Hepatocyte (in vitro differentiated cells): Measurements from ENCODE around the gene HDGFL2. TPM values are rescaled to one million over a fixed set of nuclear protein-coding genes. Genes with fewer than 3 reads are reported as not detected.

Experiments
- DNase-seq: peaks from one replicate; pipeline ENCODE4 v3.0.0-alpha.2; 2016; ENCODE audit warnings: low spot score
- H2AFZ ChIP-seq: fragments of 200-600 bp; sonication (generic); 2 replicates; pipeline ENCODE4 v1.6.0; 2016; ENCODE audit warnings: antibody characterized with exemption, mild to moderate bottlenecking
- H3K27ac ChIP-seq: fragments of 200-600 bp; sonication (generic); 2 replicates; pipeline ENCODE4 v1.5.1; 2016; ENCODE audit warnings: mild to moderate bottlenecking
- H3K27me3 ChIP-seq: fragments of 200-600 bp; sonication (generic); 2 replicates; pipeline ENCODE4 v1.6.1; 2016
- H3K36me3 ChIP-seq: fragments of 200-600 bp; sonication (generic); replicated peaks from 2 replicates; pipeline ENCODE4 v1.5.1; 2016; ENCODE audit warnings: low read depth; ENCODE audit not compliant: insufficient read depth
- H3K4me1 ChIP-seq: fragments of 200-600 bp; sonication (generic); 2 replicates; pipeline ENCODE4 v1.5.1; 2016; ENCODE audit warnings: mild to moderate bottlenecking, moderate library complexity; ENCODE audit not compliant: insufficient read depth
- H3K4me2 ChIP-seq: fragments of 200-600 bp; sonication (generic); 2 replicates; pipeline ENCODE4 v1.6.0; 2016
- H3K4me3 ChIP-seq: fragments of 200-600 bp; sonication (generic); 2 replicates; pipeline ENCODE4 v1.5.1; 2016; ENCODE audit warnings: mild to moderate bottlenecking
- H3K79me2 ChIP-seq: fragments of 200-600 bp; sonication (generic); 2 replicates; pipeline ENCODE4 v1.6.0; 2017; ENCODE audit warnings: mild to moderate bottlenecking
- H3K9me2 ChIP-seq: fragments of 200-600 bp; sonication (generic); replicated peaks from 2 replicates; pipeline ENCODE4 v1.6.0; 2017; ENCODE audit warnings: mild to moderate bottlenecking; ENCODE audit not compliant: insufficient read depth
- H3K9me3 ChIP-seq: fragments of 200-600 bp; sonication (generic); 2 replicates; pipeline ENCODE4 v1.5.1; 2016; ENCODE audit warnings: low read depth, mild to moderate bottlenecking
- H4K20me1 ChIP-seq: fragments of 200-600 bp; sonication (generic); 2 replicates; pipeline ENCODE4 v1.6.0; 2016; ENCODE audit warnings: mild to moderate bottlenecking; ENCODE audit not compliant: insufficient read depth, poor library complexity, severe bottlenecking
- EZH2 ChIP-seq: fragments of 200-600 bp; sonication (generic); IDR thresholded peaks from 2 replicates; pipeline ENCODE4 v1.6.1; 2016; ENCODE audit warnings: antibody characterized with exemption, mild to moderate bottlenecking, borderline replicate concordance
- EZH2phosphoT487 ChIP-seq: fragments of 200-600 bp; sonication (generic); IDR thresholded peaks from one replicate; pipeline ENCODE4 v1.6.1; 2018; ENCODE audit warnings: antibody characterized with exemption, mild to moderate bottlenecking, low read depth, moderate library complexity; ENCODE audit not compliant: unreplicated experiment, severe bottlenecking
- WGBS: methylation state at CpG from one replicate; pipeline ENCODE4 v1.1.6; 2016; ENCODE audit warnings: low lambda C conversion rate; ENCODE audit errors: missing lambda C conversion rate; 5-methylcytosine and 5-hydroxymethylcytosine counted together
- polyA plus RNA-seq: library from polyadenylated mRNA; unstranded; fragments of >200 nt; fragmentation: Nextera tagmentation; extraction: Ambion mirVana; gene quantifications from 2 replicates; pipeline ENCODE4 v1.2.1, GENCODE V29; 2016
- total RNA-seq: library from RNA; depleted of rRNA; stranded (reverse); fragments of >200 nt; gene quantifications from 2 replicates; pipeline ENCODE4 v1.2.3, GENCODE V29; 2014
- TF ChIP-seq, protein P1 (sequence below): fragments of 200-600 bp; sonication (generic); IDR thresholded peaks from 2 replicates; pipeline ENCODE4 v1.5.1; 2016; ENCODE audit warnings: antibody characterized with exemption, mild to moderate bottlenecking; ENCODE audit not compliant: poor library complexity

Gene HDGFL2
- total and polyA plus RNA-seq, 2 experiments from 2014 or later, result 50.3 to 73.2 TPM

GRCh38 chr19:4542896-4543841, 71.1 kb downstream of the HDGFL2 start:
- Histone ChIP-seq H2AFZ (no peak overlapping the region), H3K4me2 (no peak overlapping the region), H4K20me1 (no peaks in the 10 kb centered on the region), H3K36me3 (no peaks in the 10 kb centered on the region), H3K27me3 (no peaks in the 10 kb centered on the region), H3K9me2 (no peaks in the 10 kb centered on the region), H3K79me2 (no peaks in the 10 kb centered on the region), H3K9me3 (no peaks in the 10 kb centered on the region), H3K4me1 (no peaks in the 10 kb centered on the region), H3K27ac (no peak overlapping the region), H3K4me3 (no peak overlapping the region)
- TF ChIP-seq EZH2 (no peak), EZH2phosphoT487 (no peak)
- TF ChIP-seq, protein P1, sequence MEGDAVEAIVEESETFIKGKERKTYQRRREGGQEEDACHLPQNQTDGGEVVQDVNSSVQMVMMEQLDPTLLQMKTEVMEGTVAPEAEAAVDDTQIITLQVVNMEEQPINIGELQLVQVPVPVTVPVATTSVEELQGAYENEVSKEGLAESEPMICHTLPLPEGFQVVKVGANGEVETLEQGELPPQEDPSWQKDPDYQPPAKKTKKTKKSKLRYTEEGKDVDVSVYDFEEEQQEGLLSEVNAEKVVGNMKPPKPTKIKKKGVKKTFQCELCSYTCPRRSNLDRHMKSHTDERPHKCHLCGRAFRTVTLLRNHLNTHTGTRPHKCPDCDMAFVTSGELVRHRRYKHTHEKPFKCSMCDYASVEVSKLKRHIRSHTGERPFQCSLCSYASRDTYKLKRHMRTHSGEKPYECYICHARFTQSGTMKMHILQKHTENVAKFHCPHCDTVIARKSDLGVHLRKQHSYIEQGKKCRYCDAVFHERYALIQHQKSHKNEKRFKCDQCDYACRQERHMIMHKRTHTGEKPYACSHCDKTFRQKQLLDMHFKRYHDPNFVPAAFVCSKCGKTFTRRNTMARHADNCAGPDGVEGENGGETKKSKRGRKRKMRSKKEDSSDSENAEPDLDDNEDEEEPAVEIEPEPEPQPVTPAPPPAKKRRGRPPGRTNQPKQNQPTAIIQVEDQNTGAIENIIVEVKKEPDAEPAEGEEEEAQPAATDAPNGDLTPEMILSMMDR, result no peak
- WGBS, result 99% methylated on average over 29 of the region's 77 CpGs
- DNase-seq, result peak; percentile 3

DNA sequence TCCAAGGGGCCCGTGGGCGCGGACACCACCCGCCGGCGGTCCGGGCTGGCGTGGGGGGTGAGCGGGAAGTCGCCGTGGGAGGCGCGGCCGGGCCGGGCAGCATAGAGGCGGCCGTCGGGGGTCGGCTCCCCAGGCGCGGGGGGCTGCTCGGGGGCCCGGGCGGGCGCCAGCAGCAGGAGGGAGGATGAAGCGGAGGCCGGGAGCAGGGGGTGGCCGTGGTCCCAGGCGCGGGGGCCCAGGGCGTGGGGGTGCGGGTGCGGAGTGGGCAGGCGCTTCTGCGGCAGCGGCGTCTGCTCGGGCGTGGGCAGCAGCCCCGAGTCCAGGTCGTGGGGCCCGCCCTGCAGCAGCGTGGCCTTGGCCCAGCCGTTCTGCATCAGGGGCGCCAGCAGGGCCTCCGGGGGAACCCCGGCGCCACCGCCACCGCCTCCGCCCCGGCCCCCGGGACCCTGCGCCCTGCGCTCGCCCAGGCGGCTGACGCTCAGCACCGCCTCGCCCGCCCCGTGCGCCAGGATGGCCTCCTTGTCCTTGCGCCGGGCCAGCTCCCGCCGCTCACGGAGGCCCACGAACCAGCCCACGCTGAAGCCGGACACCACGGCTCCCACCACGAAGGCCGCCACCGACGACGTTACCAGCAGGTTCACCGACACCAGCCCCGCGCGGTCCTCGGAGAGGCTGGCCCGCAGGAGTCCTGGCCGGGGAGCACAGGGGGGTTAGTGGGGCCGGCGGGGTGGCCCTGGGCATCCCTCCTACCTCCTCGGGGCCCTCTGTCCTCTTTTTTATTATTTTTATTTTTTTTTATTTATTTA, 71.9 kb downstream of the HDGFL2 start:
- Histone ChIP-seq H3K27ac (no peak overlapping the region), H3K4me3 (no peak overlapping the region), H4K20me1 (no peaks in the 10 kb centered on the region), H3K4me2 (no peak overlapping the region), H2AFZ (no peak overlapping the region), H3K27me3 (no peaks in the 10 kb centered on the region), H3K9me3 (no peaks in the 10 kb centered on the region), H3K9me2 (no peaks in the 10 kb centered on the region), H3K36me3 (no peaks in the 10 kb centered on the region), H3K4me1 (no peaks in the 10 kb centered on the region), H3K79me2 (no peaks in the 10 kb centered on the region)
- WGBS, result 98% methylated on average over 22 of the region's 87 CpGs
- TF ChIP-seq, protein P1, result no peak
- no peak for TF ChIP-seq EZH2phosphoT487
- TF ChIP-seq EZH2, result no peak
- DNase-seq, result peak; percentile 1

- Histone ChIP-seq H3K27ac (no peak overlapping the region), H3K36me3 (no peaks in the 10 kb centered on the region), H3K4me2 (no peak overlapping the region), H3K9me3 (no peaks in the 10 kb centered on the region), H3K4me3 (no peak overlapping the region), H4K20me1 (no peaks in the 10 kb centered on the region), H3K9me2 (no peaks in the 10 kb centered on the region), H3K27me3 (no peaks in the 10 kb centered on the region), H3K4me1 (no peaks in the 10 kb centered on the region), H3K79me2 (no peaks in the 10 kb centered on the region), H2AFZ (no peak overlapping the region)
- WGBS, result 88% methylated on average over 32 of the region's 32 CpGs
- DNase-seq, result peak; percentile 6
- TF ChIP-seq, protein P1, result no peak
- no peak for TF ChIP-seq EZH2phosphoT487
These were observed 75.5 kb downstream of the HDGFL2 start for GRCh38 chr19:4547303-4548237.
